Measurements from ENCODE around the gene NLRC5.

NLRC5 gene

GRCh38 chr16:57081744-57082143, 92.4 kb downstream of the NLRC5 start:
- H3K4me1 ChIP-seq (ENCODE audit: low read length), result no peaks in the 10 kb centered on the region

GRCh38 chr16:57082664-57083063, 93.3 kb downstream of the NLRC5 start:
- H3K27me3 ChIP-seq (replicated peaks; ENCODE audit: insufficient read depth, low read length), result no peaks in the 10 kb centered on the region
- no peak overlapping the region for H3K4me3 ChIP-seq (ENCODE audit: low read length)
- no peaks in the 10 kb centered on the region for H3K36me3 ChIP-seq (replicated peaks; ENCODE audit: insufficient read depth, low read length)
- no peaks in the 10 kb centered on the region for H4K20me1 ChIP-seq (ENCODE audit: insufficient read depth, low read length)
- no peaks in the 10 kb centered on the region for H3F3A ChIP-seq (ENCODE audit: insufficient read depth, low read length)
- H3K9ac ChIP-seq (ENCODE audit: low read length), result no peak overlapping the region
- H2AFZ ChIP-seq (ENCODE audit: low read length), result no peak overlapping the region
- no peaks in the 10 kb centered on the region for H3K79me2 ChIP-seq (ENCODE audit: low read length)
- no peak for DNase-seq
- no peak for TF ChIP-seq CTCF (IDR thresholded peaks at IDR 0.05; ENCODE audit: low read length)
- H3K4me1 ChIP-seq (ENCODE audit: low read length), result no peaks in the 10 kb centered on the region
- H3K27ac ChIP-seq (ENCODE audit: low read length), result no peak overlapping the region
- no peaks in the 10 kb centered on the region for H3K9me2 ChIP-seq (replicated peaks; ENCODE audit: insufficient read depth, low read length)
- H3K4me2 ChIP-seq (ENCODE audit: low read depth, low read length), result no peak overlapping the region
- H3K9me3 ChIP-seq (replicated peaks; ENCODE audit: insufficient read depth, low read length), result no peaks in the 10 kb centered on the region

More at GRCh38 chr16:57081744-57082143, 92.4 kb downstream of the NLRC5 start:
- Histone ChIP-seq H2AFZ (ENCODE audit: low read length) (no peak overlapping the region), H3K9me2 (replicated peaks; ENCODE audit: insufficient read depth, low read length) (no peaks in the 10 kb centered on the region), H3K79me2 (ENCODE audit: low read length) (no peaks in the 10 kb centered on the region), H3K4me3 (ENCODE audit: low read length) (no peak overlapping the region), H3K36me3 (replicated peaks; ENCODE audit: insufficient read depth, low read length) (no peaks in the 10 kb centered on the region), H3K4me2 (ENCODE audit: low read depth, low read length) (no peak overlapping the region), H3K9me3 (replicated peaks; ENCODE audit: insufficient read depth, low read length) (no peaks in the 10 kb centered on the region), H3K27me3 (replicated peaks; ENCODE audit: insufficient read depth, low read length) (no peaks in the 10 kb centered on the region), H3K9ac (ENCODE audit: low read length) (no peak overlapping the region), H3K27ac (ENCODE audit: low read length) (no peak overlapping the region), H3F3A (ENCODE audit: insufficient read depth, low read length) (no peaks in the 10 kb centered on the region), H4K20me1 (ENCODE audit: insufficient read depth, low read length) (no peaks in the 10 kb centered on the region)
- TF ChIP-seq EZH2 (optimal IDR thresholded peaks at IDR 0.05; ENCODE audit: low read depth, low read length), result no peak
- no peak for TF ChIP-seq CTCF (IDR thresholded peaks at IDR 0.05; ENCODE audit: low read length)
- TF ChIP-seq EZH2phosphoT487 (IDR thresholded peaks at IDR 0.05; ENCODE audit: low read length), result no peak
- DNase-seq, result no peak

GRCh38 chr16:57083485-57084126, 94.2 kb downstream of the NLRC5 start:
- no peaks in the 10 kb centered on the region for H3K4me1 ChIP-seq (ENCODE audit: low read length)
- H3K9me2 ChIP-seq (replicated peaks; ENCODE audit: insufficient read depth, low read length), result no peaks in the 10 kb centered on the region
- no peaks in the 10 kb centered on the region for H4K20me1 ChIP-seq (ENCODE audit: insufficient read depth, low read length)
- no peaks in the 10 kb centered on the region; the same call in 1 of the 2 replicates for H3K27me3 ChIP-seq (replicated peaks; ENCODE audit: insufficient read depth, low read length)
- H3K4me3 ChIP-seq (ENCODE audit: low read length), result no peak overlapping the region
- H3K9me3 ChIP-seq (replicated peaks; ENCODE audit: insufficient read depth, low read length), result no peaks in the 10 kb centered on the region
- no peaks in the 10 kb centered on the region for H3K36me3 ChIP-seq (replicated peaks; ENCODE audit: insufficient read depth, low read length)
- no peak overlapping the region for H2AFZ ChIP-seq (ENCODE audit: low read length)
- H3K4me2 ChIP-seq (ENCODE audit: low read depth, low read length), result no peak overlapping the region
- TF ChIP-seq EZH2 (optimal IDR thresholded peaks at IDR 0.05; ENCODE audit: low read depth, low read length), result no peak
- no peak for TF ChIP-seq EZH2phosphoT487 (IDR thresholded peaks at IDR 0.05; ENCODE audit: low read length)
- no peak for TF ChIP-seq CTCF (IDR thresholded peaks at IDR 0.05; ENCODE audit: low read length)
- DNase-seq, result no peak
- H3F3A ChIP-seq (ENCODE audit: insufficient read depth, low read length), result no peaks in the 10 kb centered on the region
- H3K79me2 ChIP-seq (ENCODE audit: low read length), result no peaks in the 10 kb centered on the region
- H3K9ac ChIP-seq (ENCODE audit: low read length), result no peak overlapping the region
- H3K27ac ChIP-seq (ENCODE audit: low read length), result no peak overlapping the region
